GM12875 (cell line): ENCODE results near the gene LRP1B.

Source experiments
- H3K4me3 ChIP-seq: one replicate; pipeline ENCODE4 v1.5.1; 2011; ENCODE audit warnings: low read depth, low read length, control low read depth
- TF ChIP-seq, protein P1 (sequence below): IDR thresholded peaks from 2 replicates; pipeline ENCODE4 v1.5.1; 2011; ENCODE audit warnings: low read depth, mild to moderate bottlenecking, control low read depth, inconsistent platforms, low read length, moderate library complexity, borderline replicate concordance; ENCODE audit not compliant: insufficient read depth

Gene LRP1B

DNA sequence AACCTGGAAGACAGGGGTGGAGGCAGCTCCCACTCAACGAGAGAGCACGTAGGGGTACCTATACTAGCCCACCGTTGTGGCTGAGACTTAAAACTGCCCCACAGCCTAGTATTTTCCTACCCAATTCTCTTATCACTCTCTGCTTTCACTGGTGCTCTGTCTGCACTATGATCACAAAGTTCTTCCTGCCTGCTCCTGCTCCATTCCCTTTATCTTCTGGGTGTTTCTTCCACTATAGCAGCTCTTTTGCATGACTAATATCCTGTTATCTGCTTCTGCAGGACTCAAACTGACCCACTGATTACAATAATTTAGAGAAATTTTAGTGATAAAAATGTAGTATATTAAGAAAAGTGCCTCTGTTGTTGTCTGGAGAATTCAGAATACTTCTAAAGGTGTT, 184.8 kb downstream of the LRP1B start:
- TF ChIP-seq, protein P1, sequence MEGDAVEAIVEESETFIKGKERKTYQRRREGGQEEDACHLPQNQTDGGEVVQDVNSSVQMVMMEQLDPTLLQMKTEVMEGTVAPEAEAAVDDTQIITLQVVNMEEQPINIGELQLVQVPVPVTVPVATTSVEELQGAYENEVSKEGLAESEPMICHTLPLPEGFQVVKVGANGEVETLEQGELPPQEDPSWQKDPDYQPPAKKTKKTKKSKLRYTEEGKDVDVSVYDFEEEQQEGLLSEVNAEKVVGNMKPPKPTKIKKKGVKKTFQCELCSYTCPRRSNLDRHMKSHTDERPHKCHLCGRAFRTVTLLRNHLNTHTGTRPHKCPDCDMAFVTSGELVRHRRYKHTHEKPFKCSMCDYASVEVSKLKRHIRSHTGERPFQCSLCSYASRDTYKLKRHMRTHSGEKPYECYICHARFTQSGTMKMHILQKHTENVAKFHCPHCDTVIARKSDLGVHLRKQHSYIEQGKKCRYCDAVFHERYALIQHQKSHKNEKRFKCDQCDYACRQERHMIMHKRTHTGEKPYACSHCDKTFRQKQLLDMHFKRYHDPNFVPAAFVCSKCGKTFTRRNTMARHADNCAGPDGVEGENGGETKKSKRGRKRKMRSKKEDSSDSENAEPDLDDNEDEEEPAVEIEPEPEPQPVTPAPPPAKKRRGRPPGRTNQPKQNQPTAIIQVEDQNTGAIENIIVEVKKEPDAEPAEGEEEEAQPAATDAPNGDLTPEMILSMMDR, result no peak
- no peak overlapping the region for H3K4me3 ChIP-seq

DNA sequence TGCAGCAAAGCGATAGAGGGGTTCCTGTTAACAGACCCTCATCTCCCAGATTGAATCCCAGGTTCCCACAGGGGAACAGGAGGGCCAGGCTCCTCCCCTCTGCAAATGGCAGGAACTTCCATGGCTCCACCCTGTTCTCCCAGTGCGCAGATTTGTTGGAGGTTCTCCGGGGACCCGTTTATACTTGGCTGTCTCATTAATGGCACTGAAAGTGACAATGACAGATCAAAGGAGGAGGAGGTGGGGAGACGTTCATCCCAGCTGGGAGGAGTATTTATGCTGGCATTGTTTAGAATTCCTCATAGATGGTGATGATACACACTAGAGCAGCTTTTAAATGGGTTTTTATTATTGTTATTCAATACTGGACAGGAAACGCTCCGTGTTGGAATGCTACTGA, 186.9 kb downstream of the LRP1B start:
- TF ChIP-seq, protein P1, result no peak
- H3K4me3 ChIP-seq, result no peak overlapping the region

- H3K4me3 ChIP-seq, result no peak overlapping the region
- TF ChIP-seq, protein P1, result no peak
Measured at GRCh38 chr2:141942006-141942789, 188.6 kb downstream of the LRP1B start.

DNA sequence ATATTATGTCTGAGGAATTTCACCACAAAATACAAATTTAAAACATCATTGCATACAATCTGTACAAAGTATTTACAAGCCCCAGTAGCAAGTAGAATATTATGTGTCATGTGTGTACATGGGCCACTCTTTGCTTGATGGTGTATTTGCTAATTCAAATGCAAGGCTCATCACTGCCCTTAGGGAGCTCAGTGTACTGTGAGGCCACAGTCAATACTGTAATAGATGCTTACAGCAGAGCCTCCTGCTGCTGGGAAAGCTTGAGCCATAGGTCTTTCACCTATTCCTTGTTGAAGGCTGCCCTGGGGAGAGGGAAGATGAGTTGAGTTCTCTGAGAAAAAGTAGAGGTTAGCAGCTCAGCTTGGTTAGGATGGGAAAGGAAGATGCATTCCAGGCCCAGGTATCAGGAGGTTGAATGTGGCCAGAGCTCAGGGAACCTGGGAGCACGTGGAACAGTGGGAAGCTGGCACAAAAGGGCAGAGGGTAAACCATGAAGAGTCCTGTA, 189.6 kb downstream of the LRP1B start:
- H3K4me3 ChIP-seq, result no peak overlapping the region
- TF ChIP-seq, protein P1, result no peak

DNA sequence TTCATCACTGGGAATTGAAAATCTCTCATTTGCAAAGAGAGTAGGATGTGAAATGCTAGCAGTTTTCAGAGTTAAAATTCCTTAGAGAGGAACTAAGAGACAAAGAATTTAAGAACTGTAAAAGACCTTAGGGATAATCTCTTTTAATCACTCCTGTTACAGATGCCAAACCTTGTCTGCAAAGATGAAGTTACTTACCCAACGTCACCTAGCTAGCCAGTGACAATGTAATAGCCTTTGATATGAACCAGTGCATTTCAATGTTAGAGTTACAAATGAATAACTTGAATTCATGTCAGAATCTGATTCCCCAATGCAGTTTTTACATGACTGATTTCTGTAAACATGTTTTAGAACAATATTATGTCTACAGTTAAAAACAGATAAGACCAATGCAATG, 190.1 kb downstream of the LRP1B start:
- no peak overlapping the region for H3K4me3 ChIP-seq
- TF ChIP-seq, protein P1, result no peak

DNA sequence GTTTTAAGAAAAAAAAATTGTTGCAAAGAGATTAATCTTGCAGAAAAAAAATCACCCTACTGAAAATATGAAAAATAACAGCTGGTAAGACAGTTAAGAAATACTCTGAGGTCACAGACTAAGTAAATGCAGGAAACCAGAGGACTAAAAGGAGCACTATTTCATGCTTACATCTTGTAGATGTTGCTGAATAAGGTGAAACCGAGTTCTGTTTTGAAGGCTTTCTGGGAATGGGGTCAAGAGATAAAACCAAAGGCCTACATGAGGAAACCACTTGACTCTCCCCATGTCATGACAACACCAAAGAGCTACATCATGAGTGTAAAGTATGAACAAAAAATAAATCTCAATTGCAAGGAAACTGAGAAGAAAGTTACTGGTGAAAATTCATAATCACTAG, 197.6 kb downstream of the LRP1B start:
- H3K4me3 ChIP-seq, result no peak overlapping the region
- TF ChIP-seq, protein P1, result no peak

DNA sequence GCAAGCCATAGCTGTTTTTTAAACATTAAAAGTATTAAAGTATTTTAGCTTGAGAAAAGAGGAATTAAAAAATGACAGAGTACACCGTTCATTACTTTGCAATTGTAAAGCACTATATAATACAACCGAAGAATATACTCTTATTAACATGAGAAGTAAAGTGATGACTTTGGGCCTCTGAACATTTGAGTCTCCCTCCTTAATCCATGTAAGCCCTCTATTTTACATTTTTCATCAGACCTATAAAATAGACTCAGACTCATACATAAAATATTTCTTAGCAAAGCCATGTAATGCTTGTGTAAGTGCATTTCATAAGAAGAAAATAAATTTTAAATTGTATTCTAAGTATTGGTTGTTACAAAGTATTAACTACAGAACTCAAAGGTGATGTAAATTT, 198.6 kb downstream of the LRP1B start:
- no peak overlapping the region for H3K4me3 ChIP-seq
- TF ChIP-seq, protein P1, result no peak
